Hepatocyte (in vitro differentiated cells): ENCODE measurements around the gene DSCAM.

Experiments
- EZH2 ChIP-seq: fragments of 200-600 bp; sonication (generic); IDR thresholded peaks from 2 replicates; pipeline ENCODE4 v1.6.1; 2016; ENCODE audit warnings: antibody characterized with exemption, mild to moderate bottlenecking, borderline replicate concordance
- TF ChIP-seq, protein P1 (sequence below): fragments of 200-600 bp; sonication (generic); IDR thresholded peaks from 2 replicates; pipeline ENCODE4 v1.5.1; 2016; ENCODE audit warnings: antibody characterized with exemption, mild to moderate bottlenecking; ENCODE audit not compliant: poor library complexity

- TF ChIP-seq, protein P1, sequence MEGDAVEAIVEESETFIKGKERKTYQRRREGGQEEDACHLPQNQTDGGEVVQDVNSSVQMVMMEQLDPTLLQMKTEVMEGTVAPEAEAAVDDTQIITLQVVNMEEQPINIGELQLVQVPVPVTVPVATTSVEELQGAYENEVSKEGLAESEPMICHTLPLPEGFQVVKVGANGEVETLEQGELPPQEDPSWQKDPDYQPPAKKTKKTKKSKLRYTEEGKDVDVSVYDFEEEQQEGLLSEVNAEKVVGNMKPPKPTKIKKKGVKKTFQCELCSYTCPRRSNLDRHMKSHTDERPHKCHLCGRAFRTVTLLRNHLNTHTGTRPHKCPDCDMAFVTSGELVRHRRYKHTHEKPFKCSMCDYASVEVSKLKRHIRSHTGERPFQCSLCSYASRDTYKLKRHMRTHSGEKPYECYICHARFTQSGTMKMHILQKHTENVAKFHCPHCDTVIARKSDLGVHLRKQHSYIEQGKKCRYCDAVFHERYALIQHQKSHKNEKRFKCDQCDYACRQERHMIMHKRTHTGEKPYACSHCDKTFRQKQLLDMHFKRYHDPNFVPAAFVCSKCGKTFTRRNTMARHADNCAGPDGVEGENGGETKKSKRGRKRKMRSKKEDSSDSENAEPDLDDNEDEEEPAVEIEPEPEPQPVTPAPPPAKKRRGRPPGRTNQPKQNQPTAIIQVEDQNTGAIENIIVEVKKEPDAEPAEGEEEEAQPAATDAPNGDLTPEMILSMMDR: no peak
- TF ChIP-seq EZH2: no peak
Measured at GRCh38 chr21:40829791-40830190, 17.2 kb downstream of the DSCAM start.
